Stimulated activated effector memory CD8-positive, alpha-beta T cell treated with anti-CD3 and anti-CD28 coated beads, Interleukin-12 subunit alpha, Interleukin-12 subunit beta, amount 100 ng/mL, for 72 hours (primary cell): ENCODE results near the gene NRSN1.
"Not testable (repeated sequence)": the region's sequence is repeated elsewhere in the genome, so short reads cannot be mapped to it uniquely, and the experiment has no call there.

Experiments used
- ATAC-seq: fragments of 150-1000 bp; cut with Tn5 transposase; 2 replicates; pipeline ENCODE4 v1.10.0; 2021
- DNase-seq, 2 donors: peaks; one replicate each; pipeline ENCODE4 v3.0.0; 2021 to 2022; ENCODE audit warnings: low spot score in 2 of 2
- H3K27ac Mint-ChIP-seq: one replicate; pipeline ENCODE4 v1.8.0; 2022; ENCODE audit warnings: mild to moderate bottlenecking, mixed read lengths
- H3K36me3 Mint-ChIP-seq: one replicate; pipeline ENCODE4 v1.8.0; 2022; ENCODE audit warnings: mild to moderate bottlenecking, mixed read lengths
- H3K4me1 Mint-ChIP-seq: one replicate; pipeline ENCODE4 v1.8.0; 2022; ENCODE audit warnings: mixed read lengths
- H3K4me3 Mint-ChIP-seq: one replicate; pipeline ENCODE4 v1.8.0; 2022; ENCODE audit warnings: mild to moderate bottlenecking, mixed read lengths
- H3K9me3 Mint-ChIP-seq: one replicate; pipeline ENCODE4 v1.8.0; 2022; ENCODE audit warnings: mixed read lengths

The NRSN1 gene

GRCh38 chr6:24117021-24117420 is 9.0 kb upstream of the NRSN1 start:
- H3K4me1 Mint-ChIP-seq: no peaks in the 10 kb centered on the region
- peak; percentile 28 for ATAC-seq
- H3K4me3 Mint-ChIP-seq: no peak overlapping the region
- no peak for DNase-seq
- H3K27ac Mint-ChIP-seq: no peak overlapping the region
- no peaks in the 10 kb centered on the region for H3K9me3 Mint-ChIP-seq
- H3K36me3 Mint-ChIP-seq: no peaks in the 10 kb centered on the region

- ATAC-seq (no peak), DNase-seq (no peak)
- Mint-ChIP-seq H3K36me3 (no peaks in the 10 kb centered on the region), H3K27ac (no peak overlapping the region), H3K4me3 (no peak overlapping the region), H3K9me3 (peaks cover 8% of the 10 kb centered on the region), H3K4me1 (no peaks in the 10 kb centered on the region)
Measured at GRCh38 chr6:24122139-24122538, 3.9 kb upstream of the NRSN1 start.

- Mint-ChIP-seq H3K4me1 (no peaks in the 10 kb centered on the region), H3K27ac (no peak overlapping the region), H3K4me3 (no peak overlapping the region), H3K9me3 (peaks cover 8% of the 10 kb centered on the region), H3K36me3 (no peaks in the 10 kb centered on the region)
- DNase-seq: no peak
- no peak for ATAC-seq
Measured at GRCh38 chr6:24126586-24127192, 674 bp downstream of the NRSN1 start.

GRCh38 chr6:24127316-24127715 is 1.3 kb downstream of the NRSN1 start:
- ATAC-seq (no peak), DNase-seq (no peak)
- Mint-ChIP-seq H3K4me3 (no peak overlapping the region), H3K27ac (no peak overlapping the region), H3K9me3 (peaks cover 8% of the 10 kb centered on the region), H3K36me3 (no peaks in the 10 kb centered on the region), H3K4me1 (no peaks in the 10 kb centered on the region)

- Mint-ChIP-seq H3K36me3 (no peaks in the 10 kb centered on the region), H3K4me1 (no peaks in the 10 kb centered on the region), H3K9me3 (peaks cover 2% of the 10 kb centered on the region), H3K27ac (no peak overlapping the region), H3K4me3 (no peak overlapping the region)
- no peak for DNase-seq
- no peak for ATAC-seq
Measured at GRCh38 chr6:24131751-24132150, 5.7 kb downstream of the NRSN1 start.

- H3K27ac Mint-ChIP-seq: no peak overlapping the region
Measured at GRCh38 chr6:24139080-24139479, 13.1 kb downstream of the NRSN1 start.

GRCh38 chr6:24139639-24140038 is 13.6 kb downstream of the NRSN1 start:
- Mint-ChIP-seq H3K27ac (no peak overlapping the region), H3K4me3 (no peak overlapping the region), H3K4me1 (no peaks in the 10 kb centered on the region), H3K36me3 (no peaks in the 10 kb centered on the region), H3K9me3 (peaks cover 4% of the 10 kb centered on the region)
- DNase-seq (no peak), ATAC-seq (no peak)

More at GRCh38 chr6:24139080-24139479, 13.1 kb downstream of the NRSN1 start:
- ATAC-seq (no peak), DNase-seq (no peak)
- peaks cover 4% of the 10 kb centered on the region for H3K9me3 Mint-ChIP-seq
- no peaks in the 10 kb centered on the region for H3K4me1 Mint-ChIP-seq
- no peaks in the 10 kb centered on the region for H3K36me3 Mint-ChIP-seq
- H3K4me3 Mint-ChIP-seq: no peak overlapping the region

GRCh38 chr6:24140591-24140990 is 14.6 kb downstream of the NRSN1 start:
- H3K27ac Mint-ChIP-seq: no peak overlapping the region
- no peaks in the 10 kb centered on the region for H3K4me1 Mint-ChIP-seq
- no peaks in the 10 kb centered on the region for H3K36me3 Mint-ChIP-seq
- DNase-seq: no peak
- no peak for ATAC-seq
- H3K4me3 Mint-ChIP-seq: no peak overlapping the region
- peaks cover 4% of the 10 kb centered on the region for H3K9me3 Mint-ChIP-seq

GRCh38 chr6:24142733-24143132 is 16.7 kb downstream of the NRSN1 start:
- not testable (repeated sequence) for H3K4me3 Mint-ChIP-seq, H3K27ac Mint-ChIP-seq, DNase-seq, H3K36me3 Mint-ChIP-seq, H3K9me3 Mint-ChIP-seq, ATAC-seq, H3K4me1 Mint-ChIP-seq

GRCh38 chr6:24145690-24146131 is 19.7 kb downstream of the NRSN1 start:
- no peak for DNase-seq
- Mint-ChIP-seq H3K36me3 (no peaks in the 10 kb centered on the region), H3K9me3 (peaks cover 2% of the 10 kb centered on the region), H3K27ac (no peak overlapping the region), H3K4me1 (no peaks in the 10 kb centered on the region), H3K4me3 (no peak overlapping the region)
- ATAC-seq: no peak

- Mint-ChIP-seq H3K4me3 (no peak overlapping the region), H3K4me1 (no peaks in the 10 kb centered on the region), H3K36me3 (no peaks in the 10 kb centered on the region), H3K9me3 (peaks cover 7% of the 10 kb centered on the region), H3K27ac (no peak overlapping the region)
- ATAC-seq (no peak), DNase-seq (no peak)
Measured at GRCh38 chr6:24146871-24147270, 20.9 kb downstream of the NRSN1 start.

GRCh38 chr6:24147511-24148153 is 21.6 kb downstream of the NRSN1 start:
- Mint-ChIP-seq H3K36me3 (no peaks in the 10 kb centered on the region), H3K4me1 (no peaks in the 10 kb centered on the region), H3K27ac (no peak overlapping the region), H3K4me3 (no peak overlapping the region), H3K9me3 (peaks cover 10% of the 10 kb centered on the region)
- no peak for DNase-seq
- ATAC-seq: no peak

- no peak for ATAC-seq
- Mint-ChIP-seq H3K9me3 (peaks cover 10% of the 10 kb centered on the region), H3K27ac (no peak overlapping the region), H3K36me3 (no peaks in the 10 kb centered on the region), H3K4me3 (no peak overlapping the region), H3K4me1 (no peaks in the 10 kb centered on the region)
- no peak for DNase-seq
Measured at GRCh38 chr6:24148154-24148570, 22.1 kb downstream of the NRSN1 start.

GRCh38 chr6:24148684-24149083 is 22.7 kb downstream of the NRSN1 start:
- ATAC-seq: no peak
- Mint-ChIP-seq H3K36me3 (no peaks in the 10 kb centered on the region), H3K27ac (no peak overlapping the region)

GRCh38 chr6:24149296-24149695 is 23.3 kb downstream of the NRSN1 start:
- Mint-ChIP-seq H3K9me3 (peaks cover 10% of the 10 kb centered on the region), H3K4me3 (no peak overlapping the region), H3K27ac (no peak overlapping the region), H3K4me1 (no peaks in the 10 kb centered on the region), H3K36me3 (no peaks in the 10 kb centered on the region)
- DNase-seq: no peak
- no peak for ATAC-seq

More at GRCh38 chr6:24148684-24149083, 22.7 kb downstream of the NRSN1 start:
- H3K4me3 Mint-ChIP-seq: no peak overlapping the region
- no peak for DNase-seq
- no peaks in the 10 kb centered on the region for H3K4me1 Mint-ChIP-seq
- H3K9me3 Mint-ChIP-seq: peaks cover 10% of the 10 kb centered on the region

- DNase-seq: no peak
- Mint-ChIP-seq H3K27ac (no peak overlapping the region), H3K9me3 (peaks cover 10% of the 10 kb centered on the region), H3K4me3 (no peak overlapping the region), H3K36me3 (no peaks in the 10 kb centered on the region), H3K4me1 (no peaks in the 10 kb centered on the region)
- no peak for ATAC-seq
Measured at GRCh38 chr6:24149836-24150235, 23.8 kb downstream of the NRSN1 start.
